Adrenal gland (tissue), 5 donors: ENCODE data around the gene MRAS.

ENCODE experiments used
- CTCF ChIP-seq, 6 experiments: fragments of 450-650 bp in 4 of 6; fragments of 200-600 bp in 2 of 6; sonication (generic) in 1 of 6; IDR thresholded peaks; 1 replicate in 5 of 6; 2 replicates in 1 of 6; pipeline versions ENCODE4 v1.5.1 to v1.8.0; 2016 to 2021; ENCODE audit warnings: antibody characterized with exemption in 6 of 6, mild to moderate bottlenecking in 2 of 6, moderate library complexity in 1 of 6
- POLR2A ChIP-seq, 2 donors: fragments of 450-650 bp; IDR thresholded peaks; one replicate each; pipeline ENCODE4 v1.6.1; 2017; ENCODE audit warnings: antibody characterized with exemption in 2 of 2, mild to moderate bottlenecking in 2 of 2, moderate library complexity in 1 of 2
- donor health status: DM: no; HTN: no; CAD: no.

- TF ChIP-seq CTCF (IDR thresholded peaks at IDR 0.05) (no peak), POLR2A (IDR thresholded peaks at IDR 0.05) (no peak)
These were observed 48.5 kb downstream of the MRAS start for GRCh38 chr3:138396752-138397410.
